Measurements from ENCODE around the gene INPP5F.

INPP5F gene

DNA sequence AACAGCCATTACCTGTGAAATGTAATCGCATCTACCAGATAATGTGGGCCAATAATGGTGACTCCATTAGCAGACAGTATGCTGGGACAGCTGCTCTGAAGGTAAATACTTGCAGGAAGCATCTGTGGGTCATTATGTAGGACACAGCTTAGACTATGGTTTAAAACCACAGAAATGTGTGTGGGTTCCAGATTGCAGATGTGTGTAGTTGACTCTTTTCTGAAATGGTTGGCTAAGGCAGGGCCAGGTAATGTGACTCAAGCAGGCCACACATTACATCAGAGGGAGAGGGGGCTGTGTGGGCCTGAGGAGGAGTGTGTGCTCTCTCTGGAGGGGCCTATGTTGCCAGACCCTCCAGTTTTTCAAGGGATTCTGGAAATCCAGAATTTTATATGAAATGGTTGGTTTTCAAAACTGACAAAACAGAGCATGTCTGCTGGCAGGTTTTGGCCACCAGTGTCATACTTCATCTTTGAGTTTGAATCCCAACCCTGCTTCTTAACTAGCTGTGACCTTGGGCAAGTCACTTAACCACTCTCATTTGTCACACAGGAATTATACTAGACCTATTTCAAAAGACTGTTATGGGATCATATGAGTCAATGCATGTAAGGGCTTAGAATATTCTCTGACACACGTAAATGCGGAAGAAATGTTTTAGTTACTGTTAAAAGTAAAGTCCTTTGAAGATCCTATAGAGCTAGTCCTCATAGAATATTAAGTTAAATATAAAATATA lies 82.3 kb downstream of the INPP5F start:
- no peak for DNase-seq (ENCODE audit: low read depth in 2 of 2, low spot score in 1 of 2)

DNA sequence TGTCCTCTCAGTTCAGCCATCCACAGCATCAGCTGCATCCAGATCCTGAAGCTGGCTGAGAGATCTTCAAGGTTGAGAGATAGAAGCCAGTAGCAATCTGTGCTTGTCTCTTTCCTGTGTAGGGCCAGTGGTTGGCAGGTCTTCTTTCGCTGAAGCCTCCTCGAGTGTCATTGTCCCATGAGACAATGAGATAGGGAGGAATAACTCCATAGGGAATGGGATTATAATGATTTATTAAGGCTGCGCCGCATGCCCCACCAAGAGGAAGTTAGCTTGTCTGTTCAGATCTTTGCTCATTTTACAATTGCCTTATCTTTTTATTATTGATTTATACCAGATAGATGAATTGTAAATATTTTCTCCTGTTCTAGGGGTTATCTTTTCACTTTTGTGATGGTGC lies 85.3 kb downstream of the INPP5F start:
- no peak for DNase-seq (ENCODE audit: low read depth in 2 of 2, low spot score in 1 of 2)

DNA sequence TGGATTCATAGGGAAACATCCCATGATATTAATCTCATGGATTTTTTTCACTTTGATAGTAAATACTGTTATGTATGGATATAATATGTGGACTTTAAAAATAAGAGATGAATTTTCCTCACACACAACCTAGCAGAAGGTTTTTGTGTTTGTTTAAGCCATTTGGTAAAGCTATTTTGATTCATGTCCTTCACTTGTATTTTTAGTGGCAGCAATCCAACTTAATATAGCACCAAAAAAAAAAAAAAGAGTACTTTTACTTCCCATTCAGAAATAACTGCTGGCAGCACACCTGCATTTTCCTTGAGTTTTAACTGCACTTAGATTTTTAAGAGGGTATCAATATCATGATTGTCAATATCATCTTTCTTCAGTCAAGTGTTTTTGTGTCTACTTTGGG lies 86.8 kb downstream of the INPP5F start:
- no peak for DNase-seq (ENCODE audit: low read depth in 2 of 2, low spot score in 1 of 2)

DNA sequence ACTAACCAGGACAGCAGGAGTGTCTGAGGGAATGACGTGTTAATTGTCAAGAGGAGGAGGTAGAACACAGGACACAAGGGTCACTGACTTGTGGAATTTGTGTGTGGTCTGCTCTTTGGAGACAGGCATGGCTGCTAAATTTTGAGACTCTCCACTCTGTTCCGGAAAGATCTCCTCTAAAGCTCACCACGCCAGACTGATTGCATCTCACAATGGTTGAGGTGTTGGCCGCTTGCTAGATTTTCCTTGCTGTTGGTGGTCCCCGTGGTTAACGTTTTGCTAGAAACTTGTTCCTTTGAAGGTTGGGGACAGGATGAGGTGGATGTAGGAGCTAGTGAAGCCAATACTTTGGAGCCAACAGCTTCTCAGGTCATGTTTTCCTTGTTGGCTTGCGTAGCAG lies 89.8 kb downstream of the INPP5F start:
- no peak for DNase-seq (ENCODE audit: low read depth in 2 of 2, low spot score in 1 of 2)

DNA sequence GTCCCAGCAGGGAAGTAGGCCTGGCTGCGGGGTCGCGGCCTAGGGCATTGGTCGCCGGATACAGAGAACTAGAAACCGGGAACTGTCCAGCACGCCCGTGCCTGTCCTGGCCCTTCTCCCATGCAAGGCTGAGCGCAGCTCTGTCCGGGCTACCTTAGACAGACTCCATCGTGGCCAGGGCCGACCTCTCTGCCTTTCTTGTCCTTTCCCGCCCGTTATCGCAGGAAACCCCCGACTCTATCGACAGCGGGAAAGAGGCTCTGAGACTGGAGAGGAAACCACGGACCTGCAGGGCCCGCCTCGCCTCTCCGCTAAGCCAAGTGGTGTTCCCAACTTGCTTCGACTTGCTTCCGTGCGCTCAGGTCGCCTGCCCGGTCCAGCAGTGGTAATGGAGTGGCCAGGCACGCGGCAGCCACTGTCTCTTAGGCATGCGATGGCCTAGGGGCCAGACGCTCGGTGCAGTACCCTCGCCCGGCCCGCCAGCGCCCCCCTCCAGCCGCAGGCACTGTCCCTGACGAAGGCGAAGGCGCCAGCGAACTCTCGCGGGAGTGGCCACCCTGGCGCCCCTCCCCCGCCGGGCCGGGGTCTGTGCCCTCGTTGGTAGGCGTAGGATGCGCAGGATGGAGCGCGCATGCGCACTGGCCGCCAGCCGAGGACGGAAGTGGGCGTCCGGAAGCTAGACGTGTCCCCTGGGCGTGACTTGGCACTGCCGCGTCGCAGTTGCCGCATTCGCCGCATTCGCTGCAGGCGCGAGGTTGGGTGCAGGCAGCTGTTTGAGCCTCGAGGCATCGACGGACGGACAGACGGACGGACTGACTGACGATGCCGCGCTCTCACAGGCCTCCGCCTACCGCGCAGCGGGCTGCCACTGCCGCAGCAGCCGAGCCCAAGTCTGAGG lies 92.4 kb downstream of the INPP5F start:
- DNase-seq (ENCODE audit: low read depth in 2 of 2, low spot score in 1 of 2), result no peak

DNA sequence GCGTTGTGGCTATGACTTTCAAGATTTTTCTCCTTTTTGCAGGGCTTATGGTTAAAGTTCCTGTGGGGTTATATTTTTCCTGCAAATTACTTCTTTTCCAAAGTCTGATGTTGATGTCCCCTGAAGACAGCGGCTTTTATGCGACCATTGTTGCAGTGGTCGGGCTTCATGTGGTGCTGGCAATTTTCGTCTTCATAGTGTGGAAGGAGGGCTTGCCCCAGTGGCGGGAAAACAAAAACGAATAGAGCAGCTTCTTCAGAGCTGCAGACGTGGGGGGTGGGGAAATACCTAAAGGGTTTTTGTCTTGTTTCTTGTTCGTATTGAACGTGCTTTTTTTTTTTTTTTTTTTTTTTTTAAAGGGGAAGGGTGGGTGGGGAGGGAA lies 93.0 kb downstream of the INPP5F start:
- DNase-seq (ENCODE audit: low read depth in 2 of 2, low spot score in 1 of 2), result no peak

DNA sequence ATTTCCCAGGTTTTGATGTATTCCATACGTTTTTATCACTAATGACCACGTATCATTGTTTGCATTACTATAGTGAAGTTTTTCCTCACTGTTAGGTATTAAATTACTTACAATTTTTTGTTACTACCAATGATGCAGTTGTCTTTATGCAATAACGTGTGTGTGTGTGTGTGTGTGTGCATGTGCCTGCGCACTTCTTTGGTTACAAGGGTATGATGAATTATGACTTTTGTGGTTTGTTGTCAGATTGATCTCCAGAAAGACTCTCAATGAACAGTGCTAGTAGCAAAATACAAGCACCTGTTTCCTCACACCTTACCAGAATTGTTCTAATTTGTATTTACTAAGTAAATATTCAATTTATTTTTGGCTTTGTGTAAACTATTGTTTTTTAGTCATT lies 95.3 kb downstream of the INPP5F start:
- no peak for DNase-seq (ENCODE audit: low read depth in 2 of 2, low spot score in 1 of 2)

DNA sequence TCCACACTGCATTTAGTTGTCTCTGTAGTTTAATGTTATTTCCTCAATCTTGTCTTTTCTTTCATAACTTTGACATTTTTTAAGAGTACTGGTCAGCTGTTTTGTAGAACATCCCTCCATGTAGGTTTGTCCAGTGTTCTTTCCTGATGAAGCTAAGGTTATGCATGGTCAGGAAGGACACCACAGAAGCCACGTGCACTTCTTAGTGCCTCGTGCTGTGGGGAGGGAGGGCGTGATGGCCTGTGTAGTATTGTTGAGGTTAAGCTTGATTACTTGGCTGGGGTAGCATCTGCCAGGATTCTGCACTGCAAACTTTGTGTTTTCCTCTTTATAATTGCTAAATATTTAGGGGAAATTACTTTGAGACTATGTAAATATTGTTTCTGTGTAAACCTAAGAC lies 98.4 kb downstream of the INPP5F start:
- DNase-seq (ENCODE audit: low read depth in 2 of 2, low spot score in 1 of 2), result no peak

DNA sequence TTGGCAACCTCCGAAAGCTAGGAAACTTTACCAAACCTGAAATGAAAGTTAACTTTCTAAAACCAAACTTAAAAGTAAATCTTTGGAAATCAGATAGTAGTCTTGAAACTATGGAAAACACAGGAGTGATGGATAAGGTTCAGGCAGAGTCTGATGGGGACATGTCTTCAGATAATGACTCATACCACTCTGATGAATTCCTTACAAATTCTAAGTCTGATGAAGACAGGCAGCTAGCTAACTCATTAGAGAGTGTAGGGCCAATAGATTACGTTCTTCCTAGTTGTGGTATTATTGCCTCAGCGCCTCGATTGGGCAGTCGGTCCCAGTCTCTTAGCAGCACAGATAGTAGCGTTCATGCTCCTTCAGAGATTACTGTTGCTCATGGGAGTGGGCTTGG lies 100.9 kb downstream of the INPP5F start:
- DNase-seq (ENCODE audit: low read depth in 2 of 2, low spot score in 1 of 2), result no peak

DNA sequence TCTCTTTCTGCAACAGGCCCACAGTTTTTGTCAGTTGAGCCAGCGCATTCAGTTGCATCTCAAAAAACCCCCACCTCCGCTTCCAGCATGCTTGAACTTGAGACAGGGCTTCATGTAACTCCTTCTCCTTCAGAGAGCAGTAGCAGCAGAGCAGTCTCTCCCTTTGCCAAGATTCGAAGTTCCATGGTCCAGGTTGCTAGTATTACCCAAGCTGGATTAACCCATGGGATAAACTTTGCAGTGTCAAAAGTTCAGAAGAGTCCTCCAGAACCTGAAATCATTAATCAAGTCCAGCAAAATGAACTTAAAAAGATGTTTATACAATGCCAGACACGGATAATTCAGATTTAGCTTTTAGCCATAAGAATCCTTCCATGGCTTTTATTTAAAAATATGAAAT lies 101.6 kb downstream of the INPP5F start:
- DNase-seq (ENCODE audit: low read depth in 2 of 2, low spot score in 1 of 2), result no peak

DNA sequence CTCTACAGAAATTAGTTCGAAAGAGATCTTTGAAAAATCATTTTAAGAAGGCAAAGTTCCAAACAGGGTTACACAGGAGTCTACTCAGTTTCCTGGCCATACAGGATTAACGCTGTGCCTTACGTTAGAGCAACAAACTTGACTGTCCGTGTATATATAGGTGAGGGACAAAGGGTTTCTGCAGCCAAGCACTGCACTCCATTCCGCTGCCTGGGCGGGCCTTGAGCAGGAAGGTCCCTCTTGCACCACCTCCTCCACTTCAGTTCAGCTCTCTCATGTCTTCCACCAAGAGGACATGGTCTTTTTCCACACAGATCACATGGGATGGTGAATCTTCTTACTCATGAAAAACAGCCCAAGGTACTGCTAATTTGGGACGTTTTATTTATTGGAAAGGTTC lies 103.6 kb downstream of the INPP5F start:
- no peak for DNase-seq (ENCODE audit: low read depth in 2 of 2, low spot score in 1 of 2)

DNA sequence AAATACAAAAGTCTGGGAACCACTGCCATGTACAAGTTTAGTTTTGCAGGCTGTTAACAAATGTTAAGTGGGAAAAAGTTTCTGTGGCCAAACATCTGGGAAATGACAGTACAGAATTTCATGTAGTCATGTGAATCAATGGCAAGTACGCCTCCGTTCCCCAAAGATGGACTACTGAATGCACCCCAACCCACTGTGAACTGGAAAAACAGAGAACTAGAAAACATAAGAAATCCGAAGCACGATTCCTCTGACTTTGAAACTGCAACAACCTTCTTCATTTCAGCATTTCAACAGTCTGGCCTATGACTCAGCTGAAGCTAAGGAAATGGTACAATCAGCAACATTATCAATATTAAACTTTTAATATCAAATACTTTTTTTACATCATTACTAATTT lies 105.0 kb downstream of the INPP5F start:
- DNase-seq (ENCODE audit: low read depth in 2 of 2, low spot score in 1 of 2), result no peak

DNA sequence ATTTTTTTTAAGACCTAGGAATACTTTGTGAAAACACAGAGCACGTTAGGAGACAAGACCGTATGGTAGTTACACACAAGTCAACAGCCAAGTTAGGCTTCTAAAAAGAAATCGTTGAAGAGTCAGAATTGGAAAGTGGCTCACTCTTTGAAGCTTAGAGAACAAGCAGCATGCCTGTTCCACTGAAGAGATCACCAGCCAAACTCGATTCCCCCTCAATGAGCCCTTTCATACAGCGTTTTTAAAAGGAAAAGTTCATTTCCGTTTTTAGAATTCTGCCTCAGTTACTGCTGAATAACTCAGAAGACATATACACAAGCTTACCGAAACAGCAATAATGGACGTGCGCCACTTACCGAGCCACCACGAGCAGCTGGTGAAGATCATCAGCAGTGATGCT lies 105.8 kb downstream of the INPP5F start:
- DNase-seq (ENCODE audit: low read depth in 2 of 2, low spot score in 1 of 2), result no peak

DNA sequence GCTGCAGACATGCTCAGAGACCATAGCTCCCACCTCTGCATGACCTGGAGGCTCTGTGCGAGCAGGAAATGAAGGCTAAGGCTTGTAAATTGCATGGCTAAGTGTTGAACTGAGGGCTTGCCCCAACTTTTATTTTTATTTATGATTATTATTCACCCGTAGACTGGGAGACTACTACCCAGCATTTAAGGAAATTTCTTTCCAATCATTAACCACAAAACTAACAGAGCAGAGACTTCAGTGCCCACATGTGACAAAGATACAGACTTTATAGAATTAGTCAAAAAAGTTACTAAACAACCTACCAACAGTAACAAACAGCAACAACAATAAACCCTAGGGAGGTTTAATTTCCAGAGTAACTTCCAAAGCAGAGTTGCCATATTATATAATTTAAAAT lies 107.1 kb downstream of the INPP5F start:
- no peak for DNase-seq (ENCODE audit: low read depth in 2 of 2, low spot score in 1 of 2)

DNA sequence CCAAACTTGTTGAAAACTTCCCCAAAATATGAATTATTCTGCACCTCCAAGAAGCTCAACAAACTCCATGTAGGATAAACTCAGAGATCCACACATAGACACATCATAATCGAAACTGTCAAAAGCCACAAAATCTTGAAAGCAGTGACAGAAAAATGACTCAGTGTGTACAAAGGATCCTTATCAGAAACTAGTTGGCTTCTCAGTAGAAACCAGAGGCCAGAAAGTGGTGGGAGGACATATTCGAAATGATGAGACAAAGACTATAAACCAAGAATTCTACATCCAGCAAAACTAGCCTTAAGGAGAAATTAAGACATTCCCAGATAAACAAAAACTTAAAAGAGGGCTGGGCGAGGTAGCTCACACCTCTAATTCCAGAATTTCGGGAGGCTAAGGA lies 108.3 kb downstream of the INPP5F start:
- no peak for DNase-seq (ENCODE audit: low read depth in 2 of 2, low spot score in 1 of 2)

DNA sequence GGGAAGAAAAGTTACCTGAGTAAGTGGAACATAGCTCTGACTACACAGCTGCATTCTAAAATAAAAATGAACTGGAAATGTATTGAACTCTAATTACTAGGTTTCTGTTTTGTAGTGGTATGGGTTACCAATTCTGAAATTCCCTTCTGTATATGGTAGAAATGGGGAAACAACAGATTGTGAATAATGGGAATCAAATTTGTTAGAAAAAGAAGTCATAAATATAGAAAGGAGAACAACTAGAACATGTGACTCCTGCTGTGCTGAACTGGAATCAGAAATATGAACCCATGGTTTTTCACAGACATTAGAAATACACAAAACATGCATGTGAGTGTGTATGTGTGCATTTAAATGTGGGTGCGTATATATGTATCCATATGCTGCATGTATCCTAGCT lies 119.8 kb downstream of the INPP5F start:
- no peak for DNase-seq (ENCODE audit: low read depth in 2 of 2, low spot score in 1 of 2)

DNA sequence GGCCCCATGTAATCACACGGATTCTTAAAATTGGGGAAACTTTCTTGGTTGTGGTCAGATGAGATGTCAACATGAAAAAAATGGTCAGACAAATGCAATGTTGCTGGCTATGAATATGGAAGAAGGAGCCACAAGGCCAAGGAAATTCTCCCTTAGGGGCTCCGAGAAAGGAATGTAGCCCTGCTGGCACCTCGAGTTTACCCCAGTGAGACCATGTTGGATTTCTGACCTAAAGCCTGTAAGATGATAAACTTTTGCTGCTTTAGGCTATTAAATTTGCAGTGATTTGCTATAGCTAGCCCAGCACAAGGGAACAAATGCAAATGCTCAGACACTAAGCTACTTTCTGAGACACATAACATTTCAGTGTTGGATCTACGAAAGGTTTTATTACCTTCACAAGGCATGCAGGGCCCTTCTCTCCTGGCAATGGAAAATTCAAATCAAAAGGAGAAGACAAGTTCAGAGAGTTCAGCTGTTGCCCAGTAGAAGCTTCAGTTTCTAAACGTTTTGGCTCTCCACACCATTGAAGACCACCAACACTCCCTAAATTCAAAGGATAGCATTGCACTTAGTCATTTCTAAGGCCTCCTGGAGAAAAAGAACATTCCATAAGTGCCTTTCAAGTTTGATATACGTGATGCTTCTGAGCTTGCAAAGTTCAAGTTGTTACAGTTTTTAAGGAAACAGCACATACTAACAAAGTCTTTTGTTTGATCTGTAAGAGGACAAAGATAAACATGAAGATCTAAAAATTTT lies 123.4 kb downstream of the INPP5F start:
- DNase-seq (ENCODE audit: low read depth in 2 of 2, low spot score in 1 of 2), result no peak

DNA sequence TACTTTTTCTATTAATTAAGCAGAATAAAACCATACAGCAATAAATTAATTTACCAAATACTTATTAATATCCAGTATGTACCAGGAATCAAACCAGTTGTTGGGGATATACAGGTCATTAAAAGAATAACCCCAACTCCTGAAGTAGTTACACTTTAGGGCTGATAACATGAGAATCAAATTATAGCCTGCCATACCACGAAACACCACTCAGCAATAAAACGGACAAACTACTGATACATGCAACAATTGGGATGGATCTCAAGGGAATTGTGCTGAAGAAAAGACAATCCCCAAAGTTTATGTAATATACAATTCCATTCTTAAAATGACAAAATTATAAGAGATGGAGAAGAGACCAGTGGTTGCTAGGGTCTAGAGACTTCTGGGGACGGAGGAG lies 124.1 kb downstream of the INPP5F start:
- DNase-seq (ENCODE audit: low read depth in 2 of 2, low spot score in 1 of 2), result no peak

DNA sequence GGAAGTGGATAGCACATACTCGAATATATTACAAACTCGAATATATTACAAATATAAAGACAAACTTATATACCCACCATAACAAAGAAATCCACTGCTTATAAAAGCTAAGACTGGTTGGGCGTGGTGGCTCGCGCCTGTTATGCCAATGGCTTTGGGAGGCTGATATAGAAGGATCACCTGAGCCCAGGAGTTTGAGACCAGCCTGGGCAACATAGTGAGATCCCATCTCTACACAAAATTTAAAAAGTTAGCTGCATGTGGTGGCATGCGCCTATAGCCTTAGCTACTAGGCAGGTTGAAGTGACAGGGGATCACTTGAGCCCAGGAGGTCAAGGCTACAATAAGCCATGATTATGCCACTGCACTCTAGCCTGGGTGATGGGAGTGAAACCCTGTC lies 126.4 kb downstream of the INPP5F start:
- DNase-seq (ENCODE audit: low read depth in 2 of 2, low spot score in 1 of 2), result no peak

DNA sequence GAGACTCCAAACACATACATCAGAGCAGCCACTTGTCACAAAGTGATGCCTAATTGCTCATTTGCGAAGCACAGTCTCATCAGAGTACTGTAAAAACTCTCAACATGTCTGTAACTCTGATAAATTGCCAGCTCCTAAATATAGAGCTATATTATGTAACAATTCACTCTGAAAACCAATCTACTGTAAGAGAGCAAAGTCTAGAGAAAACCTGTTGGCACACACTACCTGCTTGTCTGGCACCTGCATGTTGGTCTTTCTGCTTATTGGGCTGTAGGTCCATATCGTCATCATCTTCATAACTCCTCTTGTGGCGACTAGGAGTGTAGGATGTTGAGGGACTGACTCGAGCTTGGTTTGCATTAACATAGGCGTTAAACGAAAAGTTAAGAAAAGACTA lies 127.0 kb downstream of the INPP5F start:
- no peak for DNase-seq (ENCODE audit: low read depth in 2 of 2, low spot score in 1 of 2)

DNA sequence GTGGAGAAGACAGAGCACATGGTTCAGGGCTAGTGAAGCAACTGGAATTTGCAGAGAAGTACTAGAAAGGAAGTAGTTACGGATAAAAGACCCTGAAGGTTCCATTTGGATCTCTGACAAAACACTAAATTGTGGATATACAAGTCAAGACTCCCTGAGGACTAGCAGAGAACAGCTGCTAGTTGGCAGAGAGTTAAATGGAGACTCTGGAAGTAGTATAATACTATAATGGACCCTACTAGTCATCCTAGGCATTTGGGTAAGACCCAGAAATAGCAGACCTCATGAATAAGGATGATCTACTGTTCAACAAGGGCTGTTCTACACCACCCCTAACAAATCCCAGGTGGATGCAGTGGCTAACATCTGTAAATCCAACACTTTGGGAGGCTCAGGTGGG lies 127.7 kb downstream of the INPP5F start:
- DNase-seq (ENCODE audit: low read depth in 2 of 2, low spot score in 1 of 2), result no peak

DNA sequence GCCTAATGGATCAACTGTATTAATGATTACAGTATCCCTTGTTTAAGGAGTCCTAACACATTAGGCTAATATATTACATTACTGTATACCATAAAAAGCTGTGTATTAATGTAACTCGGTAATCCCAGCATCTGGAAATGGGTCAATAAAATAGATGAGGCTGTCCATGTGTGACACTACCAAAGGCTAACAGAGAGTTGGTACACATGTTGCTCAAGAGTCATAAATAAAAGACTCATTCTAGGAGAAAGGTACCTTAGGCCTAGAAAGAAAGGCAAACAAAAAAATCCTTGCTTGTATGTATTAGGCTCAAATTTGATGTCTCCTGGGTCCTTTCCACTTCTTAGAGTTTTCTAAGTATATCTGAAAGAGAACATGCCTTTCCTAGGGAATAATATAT lies 132.2 kb downstream of the INPP5F start:
- DNase-seq (ENCODE audit: low read depth in 2 of 2, low spot score in 1 of 2), result no peak
